NCI-H524 treated with DMSO at 0.1 percent for 48 hours (cell line): ENCODE data around the gene SLC27A6.
"Not testable (repeated sequence)": the region's sequence is repeated elsewhere in the genome, so short reads cannot be mapped to it uniquely, and the experiment has no call there.

Experiments used
- DNase-seq: peaks from one replicate; lab custom pipeline; 2025; lab: John Stamatoyannopoulos, UW

The SLC27A6 gene

GRCh38 chr5:128965011-128965637 is at the start of gene SLC27A6:
TSS of gene SLC27A6 (plus strand) at chr5:128965488. CDS start at chr5:128966138, 650 bp downstream.
- no peak for DNase-seq

- no peak for DNase-seq
Measured at GRCh38 chr5:128919542-128919941, 45.7 kb upstream of the SLC27A6 start.

GRCh38 chr5:128920345-128921215 is 44.7 kb upstream of the SLC27A6 start:
- DNase-seq: no peak

GRCh38 chr5:128924299-128924698 is 41.0 kb upstream of the SLC27A6 start:
- DNase-seq: no peak

- DNase-seq: no peak
Measured at GRCh38 chr5:128925973-128926372, 39.3 kb upstream of the SLC27A6 start.

- no peak for DNase-seq
Measured at GRCh38 chr5:128927644-128928043, 37.6 kb upstream of the SLC27A6 start.

GRCh38 chr5:128932232-128932631 is 33.1 kb upstream of the SLC27A6 start:
- not testable (repeated sequence) for DNase-seq

- not testable (repeated sequence) for DNase-seq
Measured at GRCh38 chr5:128943100-128943499, 22.2 kb upstream of the SLC27A6 start.

GRCh38 chr5:128949847-128950546 is 15.3 kb upstream of the SLC27A6 start:
- no peak for DNase-seq

- not testable (repeated sequence) for DNase-seq
Measured at GRCh38 chr5:128951301-128951700, 14.0 kb upstream of the SLC27A6 start.

- no peak for DNase-seq
Measured at GRCh38 chr5:128956164-128956563, 9.1 kb upstream of the SLC27A6 start.

GRCh38 chr5:128962211-128962610 is 3.1 kb upstream of the SLC27A6 start:
- DNase-seq: no peak

- DNase-seq: no peak
Measured at GRCh38 chr5:128965638-128966302, 482 bp downstream of the SLC27A6 start.

GRCh38 chr5:128966375-128966774 is 1.1 kb downstream of the SLC27A6 start:
- DNase-seq: no peak

- DNase-seq: no peak
Measured at GRCh38 chr5:128966846-128967245, 1.6 kb downstream of the SLC27A6 start.

GRCh38 chr5:128973244-128973643 is 8.0 kb downstream of the SLC27A6 start:
- no peak for DNase-seq

GRCh38 chr5:128974567-128974966 is 9.3 kb downstream of the SLC27A6 start:
- DNase-seq: no peak

GRCh38 chr5:128979761-128980160 is 14.5 kb downstream of the SLC27A6 start:
- no peak for DNase-seq

GRCh38 chr5:128980917-128981316 is 15.6 kb downstream of the SLC27A6 start:
- DNase-seq: no peak

GRCh38 chr5:128984480-128984879 is 19.2 kb downstream of the SLC27A6 start:
- DNase-seq: no peak

- DNase-seq: no peak
Measured at GRCh38 chr5:128988476-128988875, 23.2 kb downstream of the SLC27A6 start.

GRCh38 chr5:129001841-129002526 is 36.7 kb downstream of the SLC27A6 start:
- no peak for DNase-seq
